Embryonic facial prominence (tissue), 1 donor: Measurements from ENCODE around the gene SLC25A47.
"Not testable (repeated sequence)": the region's sequence is repeated elsewhere in the genome, so short reads cannot be mapped to it uniquely, and the experiment has no call there.

ENCODE experiments used
- DNase-seq: peaks from one replicate; pipeline ENCODE4 v3.0.0-alpha.2; 2016; ENCODE audit errors: extremely low spot score

The SLC25A47 gene

DNA sequence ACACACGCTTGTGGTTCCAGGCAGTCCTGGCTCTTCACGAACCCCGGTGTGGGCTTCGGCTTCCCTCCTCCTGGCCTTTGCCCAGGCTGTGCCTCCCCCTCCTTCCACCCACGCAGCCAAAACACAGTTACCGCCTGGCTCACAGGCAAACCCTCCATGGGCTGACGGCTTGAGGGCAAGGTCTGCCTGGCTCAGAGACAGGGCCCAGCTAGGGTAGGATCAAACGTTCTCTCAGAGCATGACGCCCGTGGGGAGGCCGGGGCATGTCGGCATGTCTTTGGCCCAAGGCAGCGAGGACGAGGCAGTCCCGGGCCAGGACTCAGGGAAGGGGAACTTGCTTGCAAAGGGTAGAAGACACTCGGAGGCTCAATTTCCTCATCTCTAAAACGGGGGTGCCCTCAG lies 2.1 kb downstream of the SLC25A47 start:
- DNase-seq, result no peak

DNA sequence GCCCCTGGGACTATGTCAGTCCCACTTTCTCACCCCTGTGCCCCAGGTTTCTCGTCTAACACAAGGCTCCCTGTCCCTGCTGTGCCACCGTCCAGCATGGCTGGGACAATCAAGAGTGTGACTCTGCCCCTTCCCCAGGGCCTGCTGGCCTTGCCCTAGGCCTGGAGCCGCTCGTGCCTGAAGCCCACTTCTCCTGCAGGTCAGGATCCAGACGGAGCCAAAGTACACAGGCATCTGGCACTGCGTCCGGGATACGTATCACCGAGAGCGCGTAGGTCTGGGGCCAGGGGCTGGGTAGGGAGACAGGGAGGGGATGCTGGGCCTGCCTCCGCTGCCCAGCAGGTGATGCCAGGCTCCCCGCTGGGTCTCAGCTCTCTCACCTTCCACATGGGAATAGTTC lies 2.8 kb downstream of the SLC25A47 start:
- no peak for DNase-seq

DNA sequence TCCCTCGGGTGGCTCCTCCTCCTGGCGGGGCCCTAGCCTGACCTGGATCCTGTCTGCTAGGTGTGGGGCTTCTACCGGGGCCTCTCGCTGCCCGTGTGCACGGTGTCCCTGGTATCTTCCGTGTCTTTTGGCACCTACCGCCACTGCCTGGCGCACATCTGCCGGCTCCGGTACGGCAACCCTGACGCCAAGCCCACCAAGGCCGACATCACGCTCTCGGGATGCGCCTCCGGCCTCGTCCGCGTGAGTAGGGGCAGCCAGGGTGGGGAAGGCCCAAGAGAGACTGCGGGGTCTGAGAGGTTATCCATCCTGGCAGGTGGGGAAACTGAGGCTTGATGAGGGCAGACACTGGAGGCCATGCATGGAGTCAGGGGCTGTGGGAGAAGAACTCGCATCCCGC lies 4.0 kb downstream of the SLC25A47 start:
- DNase-seq, result no peak

DNA sequence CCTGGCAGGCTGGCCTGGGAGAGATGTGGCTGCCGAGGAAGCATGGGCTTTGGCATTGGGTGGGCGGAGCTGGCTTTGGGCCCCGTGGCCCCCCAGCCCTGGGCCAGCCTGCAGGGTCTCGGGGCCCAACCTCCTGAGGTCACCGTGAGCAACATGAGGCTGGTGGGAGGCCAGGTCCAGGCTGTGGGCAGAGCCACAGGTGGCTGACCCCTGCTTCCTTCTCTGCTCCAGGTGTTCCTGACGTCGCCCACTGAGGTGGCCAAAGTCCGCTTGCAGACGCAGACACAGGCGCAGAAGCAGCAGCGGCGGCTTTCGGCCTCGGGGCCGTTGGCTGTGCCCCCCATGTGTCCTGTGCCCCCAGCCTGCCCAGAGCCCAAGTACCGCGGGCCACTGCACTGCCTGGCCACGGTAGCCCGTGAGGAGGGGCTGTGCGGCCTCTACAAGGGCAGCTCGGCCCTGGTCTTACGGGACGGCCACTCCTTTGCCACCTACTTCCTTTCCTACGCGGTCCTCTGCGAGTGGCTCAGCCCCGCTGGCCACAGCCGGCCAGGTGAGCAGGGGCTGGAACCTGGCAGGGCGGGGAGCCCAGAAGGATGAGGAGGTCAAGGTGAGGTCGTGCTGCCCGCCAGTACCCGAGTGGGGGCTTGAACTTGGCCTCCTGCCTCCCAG lies 5.5 kb downstream of the SLC25A47 start:
- DNase-seq, result no peak

DNA sequence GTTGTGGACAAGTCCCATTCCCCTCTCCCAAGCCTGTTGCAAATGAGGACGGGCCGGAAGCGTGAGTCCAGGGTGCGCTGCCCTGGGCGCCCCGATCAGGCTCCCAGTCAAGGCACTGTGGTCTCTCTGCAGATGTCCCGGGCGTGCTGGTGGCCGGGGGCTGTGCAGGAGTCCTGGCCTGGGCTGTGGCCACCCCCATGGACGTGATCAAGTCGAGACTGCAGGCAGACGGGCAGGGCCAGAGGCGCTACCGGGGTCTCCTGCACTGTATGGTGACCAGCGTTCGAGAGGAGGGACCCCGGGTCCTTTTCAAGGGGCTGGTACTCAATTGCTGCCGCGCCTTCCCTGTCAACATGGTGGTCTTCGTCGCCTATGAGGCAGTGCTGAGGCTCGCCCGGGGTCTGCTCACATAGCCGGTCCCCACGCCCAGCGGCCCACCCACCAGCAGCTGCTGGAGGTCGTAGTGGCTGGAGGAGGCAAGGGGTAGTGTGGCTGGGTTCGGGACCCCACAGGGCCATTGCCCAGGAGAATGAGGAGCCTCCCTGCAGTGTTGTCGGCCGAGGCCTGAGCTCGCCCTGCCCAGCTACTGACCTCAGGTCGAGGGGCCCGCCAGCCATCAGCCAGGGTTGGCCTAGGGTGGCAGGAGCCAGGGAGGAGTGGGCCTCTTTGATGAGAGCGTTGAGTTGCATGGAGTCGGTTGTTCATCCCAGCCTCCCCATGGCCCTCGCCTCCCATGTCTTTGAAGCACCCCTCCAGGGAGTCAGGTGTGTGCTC lies 6.3 kb downstream of the SLC25A47 start:
- no peak for DNase-seq

DNA sequence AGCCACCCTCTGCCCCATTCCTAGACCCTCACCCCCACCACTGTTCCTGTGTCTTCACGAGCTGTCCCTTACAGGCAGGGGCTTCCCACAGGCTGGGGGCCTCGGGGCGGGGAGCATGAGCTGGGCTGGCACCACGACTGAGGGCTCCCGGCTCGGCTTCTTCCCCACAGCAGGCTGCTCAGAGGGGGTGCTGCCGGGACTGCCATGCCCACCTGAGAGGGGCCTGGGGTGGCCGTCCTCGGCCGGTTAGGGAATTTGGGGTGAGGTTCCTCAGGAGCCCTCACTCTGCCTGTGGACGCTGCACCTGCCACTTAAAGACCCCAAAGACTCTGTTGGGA lies 6.8 kb downstream of the SLC25A47 start:
- no peak for DNase-seq

DNA sequence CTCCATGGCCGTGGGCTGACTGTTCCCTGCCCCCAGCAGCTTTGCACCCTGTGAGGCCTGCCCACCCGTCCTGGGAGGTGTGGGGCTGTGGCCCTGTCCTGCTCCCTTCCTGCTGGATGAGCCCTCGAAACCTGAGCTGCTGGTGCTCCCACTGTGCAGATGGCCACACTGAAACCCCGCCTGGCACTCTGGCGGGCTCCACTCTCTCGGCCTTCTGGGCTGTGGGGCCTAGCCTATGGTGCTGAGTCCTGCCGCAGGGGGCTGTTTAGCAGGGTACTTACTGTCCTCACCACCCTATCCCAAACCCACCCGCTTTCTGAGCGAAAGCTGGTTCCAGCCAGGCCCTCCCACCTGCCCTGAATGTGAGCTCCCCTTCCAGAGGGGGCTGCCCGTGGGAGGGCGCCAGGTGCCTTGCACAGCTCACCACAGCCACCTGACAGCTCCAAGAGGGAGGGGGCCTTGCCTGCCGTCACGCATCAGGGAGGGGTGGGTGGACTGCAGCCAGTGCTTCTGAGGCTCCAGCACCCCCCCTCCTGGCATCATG lies 7.3 kb downstream of the SLC25A47 start:
- no peak for DNase-seq

DNA sequence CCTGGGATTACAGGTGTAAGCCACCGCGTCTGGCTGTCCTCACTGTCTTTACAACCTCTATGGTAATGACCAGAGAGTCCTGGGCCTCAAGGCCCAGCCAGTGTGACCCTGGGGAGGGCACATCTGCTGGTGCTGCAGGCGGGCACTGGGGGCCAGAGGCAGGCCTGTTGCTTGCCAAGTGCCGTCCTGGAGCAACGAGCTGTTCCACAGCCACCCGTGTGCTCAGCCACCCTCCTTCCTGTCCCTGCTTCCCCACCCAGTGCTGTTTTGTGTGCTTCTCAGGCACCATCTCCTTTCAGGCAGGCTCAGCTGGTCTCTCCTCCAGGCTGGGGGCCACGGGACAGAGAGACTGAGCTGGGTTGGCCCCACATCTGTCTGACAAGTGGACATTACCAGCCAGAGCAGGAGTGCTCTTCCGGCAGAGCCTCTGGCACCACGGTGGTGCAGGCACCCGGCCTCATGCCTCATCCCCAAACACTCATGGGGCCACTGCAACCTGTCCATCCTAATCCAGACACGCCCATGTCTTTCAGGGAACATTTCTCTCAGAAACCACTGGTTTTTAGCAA lies 9.0 kb downstream of the SLC25A47 start:
- DNase-seq, result no peak

DNA sequence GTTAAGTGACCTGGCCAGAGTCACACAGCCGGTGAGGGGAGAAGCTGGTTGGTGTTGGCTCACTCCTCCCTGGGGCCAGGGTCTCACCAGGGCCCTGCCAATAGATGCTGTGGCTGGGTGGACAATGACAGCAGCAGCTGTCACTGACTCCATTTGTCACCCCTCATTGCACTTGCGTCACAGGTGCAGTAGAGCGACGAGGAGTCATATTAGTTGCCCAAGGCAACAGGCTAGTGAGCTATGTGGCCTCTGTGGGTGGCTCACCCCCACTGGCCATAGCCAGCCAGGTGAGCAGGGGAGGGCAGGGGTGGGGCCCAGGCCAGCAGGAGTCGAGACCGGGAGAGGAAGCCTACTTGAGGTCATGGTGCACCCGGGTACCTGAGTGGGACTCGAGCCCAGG lies 9.7 kb downstream of the SLC25A47 start:
- DNase-seq, result no peak

DNA sequence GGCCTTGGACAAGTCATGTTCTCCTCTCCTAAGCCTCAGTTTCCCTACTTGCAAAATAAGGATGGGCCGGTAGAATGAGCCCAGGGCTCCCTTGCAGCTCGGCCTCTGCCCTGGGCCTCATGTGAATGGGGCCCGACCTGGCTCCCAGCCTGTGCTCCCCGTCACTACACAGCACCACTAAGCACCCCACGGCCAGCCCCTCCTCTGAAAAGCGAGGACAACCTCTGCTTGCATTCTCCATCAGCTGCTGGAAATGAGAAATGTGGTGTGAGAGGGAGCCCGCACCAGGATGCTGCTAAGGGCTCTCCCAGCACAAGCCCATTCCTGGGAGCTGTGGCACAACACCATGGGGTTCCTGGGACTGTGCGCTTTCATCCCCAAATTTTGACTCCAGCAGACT lies 10.2 kb downstream of the SLC25A47 start:
- no peak for DNase-seq

DNA sequence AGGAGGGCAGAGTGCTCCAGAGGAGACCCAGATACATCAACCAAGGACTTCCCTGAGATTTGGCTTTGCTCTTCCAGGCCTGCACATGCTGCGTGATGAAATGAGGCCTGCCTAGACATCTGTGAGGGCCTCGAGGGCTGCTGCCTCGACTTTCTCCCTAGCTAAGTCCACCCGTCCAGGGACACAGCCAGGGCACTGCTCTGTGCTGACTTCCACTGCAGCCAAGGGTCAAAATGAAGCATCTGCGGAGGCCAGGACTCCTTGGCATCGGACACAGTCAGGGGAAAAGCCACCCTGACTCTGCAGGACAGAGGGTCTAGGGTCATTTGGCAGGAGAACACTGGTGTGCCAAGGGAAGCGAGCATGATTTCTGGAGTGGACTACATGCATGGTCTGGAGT lies 10.7 kb downstream of the SLC25A47 start:
- no peak for DNase-seq

DNA sequence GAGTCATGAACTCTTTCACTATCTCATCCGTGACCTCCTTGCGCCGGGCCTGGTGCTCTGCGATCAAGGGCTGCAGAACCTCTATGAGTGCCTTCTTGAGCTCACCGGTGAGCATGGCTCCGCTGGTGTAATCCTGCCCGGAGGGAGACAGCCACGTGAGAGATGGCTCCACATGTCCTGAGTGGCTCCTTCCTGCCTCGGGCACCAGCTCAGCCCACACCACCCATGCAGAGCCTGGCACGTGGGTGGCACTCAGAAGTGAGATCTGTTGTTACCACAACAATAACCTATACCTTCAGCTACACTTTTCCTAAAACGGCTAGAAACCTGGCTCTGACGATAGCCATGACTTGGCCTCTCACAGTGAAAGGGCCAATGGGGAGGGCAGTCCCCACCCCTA lies 11.8 kb downstream of the SLC25A47 start:
- DNase-seq, result no peak

DNA sequence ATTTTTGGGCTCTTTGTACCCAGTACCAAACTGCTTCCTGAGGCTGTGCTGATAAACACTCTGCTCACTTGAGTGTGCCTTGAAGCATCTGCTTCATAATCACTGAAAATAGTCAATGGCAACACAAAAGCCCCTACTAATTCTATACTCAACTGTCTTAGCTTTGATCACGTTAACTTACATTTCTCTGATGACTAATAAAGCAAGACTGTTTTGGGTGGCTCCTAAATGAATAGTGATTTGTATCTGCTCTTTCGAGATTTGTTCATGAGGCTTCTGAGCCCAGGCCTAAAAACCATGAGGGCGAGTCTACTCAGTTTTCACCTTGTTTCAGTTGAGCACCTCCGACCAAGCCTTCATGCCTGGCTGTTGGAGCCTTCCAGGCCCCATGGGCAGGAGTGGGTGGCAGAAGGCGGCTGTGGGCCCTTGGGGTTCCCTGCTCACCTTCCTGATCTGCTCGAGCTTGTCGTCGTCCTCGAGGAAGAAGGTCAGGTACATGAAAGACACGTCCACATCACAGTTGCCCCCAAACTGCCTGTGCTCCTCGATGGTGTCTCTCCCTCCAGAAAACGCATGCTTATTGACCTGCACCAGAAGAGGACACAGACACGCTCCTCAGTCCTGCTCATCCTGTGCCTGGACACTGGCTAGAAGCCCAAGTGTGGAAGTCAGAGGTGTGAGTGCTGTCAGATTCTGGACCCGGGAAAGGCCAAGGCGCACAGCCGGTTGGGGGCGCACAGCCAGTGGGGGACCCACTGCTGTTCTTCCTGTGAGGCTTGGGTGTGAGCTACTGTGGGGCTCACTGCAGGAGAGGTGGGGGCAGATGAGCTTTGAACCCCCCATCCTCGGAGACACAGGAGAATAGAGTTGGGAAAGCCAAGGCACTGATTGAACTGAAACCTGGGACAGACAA lies 13.7 kb downstream of the SLC25A47 start:
- DNase-seq, result no peak

DNA sequence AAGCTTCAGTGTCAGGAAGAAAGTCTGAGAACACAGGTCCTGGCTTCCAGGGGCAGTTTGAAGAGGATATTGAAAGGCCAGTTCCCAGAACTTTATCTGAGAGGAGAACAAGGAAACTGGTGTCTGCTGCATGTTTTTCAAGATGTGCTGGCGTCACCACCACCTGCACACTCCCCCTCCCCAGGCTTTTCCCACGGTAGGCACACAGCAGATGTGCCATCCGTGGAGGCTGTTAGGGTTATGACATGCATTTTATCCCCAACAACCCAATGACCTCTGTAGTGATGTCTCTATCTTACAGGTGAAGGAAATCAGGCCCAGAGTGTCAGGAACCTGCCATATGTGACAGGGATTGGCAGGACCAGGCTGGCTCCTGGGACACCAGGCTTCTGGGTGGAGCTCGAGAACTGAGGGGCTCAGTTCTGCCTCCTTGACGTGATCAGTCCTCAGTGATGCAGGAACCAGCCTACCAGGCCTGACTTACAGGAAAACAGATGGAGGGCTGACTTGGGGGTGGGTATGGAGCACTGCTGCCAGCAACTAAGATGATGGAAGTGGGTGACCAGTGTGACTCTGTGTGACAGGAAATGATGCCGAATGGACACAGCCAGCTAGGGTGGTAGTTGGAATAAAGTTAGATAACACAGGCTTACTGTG lies 16.8 kb downstream of the SLC25A47 start:
- no peak for DNase-seq

DNA sequence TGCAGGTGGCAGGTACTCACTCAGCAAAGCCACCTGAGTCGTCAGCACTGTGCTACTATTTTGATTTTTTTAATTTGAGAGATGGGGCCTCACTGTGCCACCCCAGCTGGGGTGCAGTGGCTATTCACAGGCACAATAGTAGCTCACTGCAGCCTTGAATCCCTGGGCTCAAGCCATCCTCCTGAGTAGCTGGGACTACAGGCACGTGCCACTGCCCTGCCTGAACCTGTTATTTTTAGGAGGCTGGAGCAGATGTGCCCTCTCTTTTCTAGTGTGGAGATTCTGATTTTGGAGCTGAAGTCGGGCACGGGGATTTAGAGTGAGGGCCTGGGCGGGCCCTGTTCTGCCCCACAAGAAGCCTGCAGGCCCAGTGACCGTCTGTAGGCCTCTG lies 17.3 kb downstream of the SLC25A47 start:
- DNase-seq, result no peak

DNA sequence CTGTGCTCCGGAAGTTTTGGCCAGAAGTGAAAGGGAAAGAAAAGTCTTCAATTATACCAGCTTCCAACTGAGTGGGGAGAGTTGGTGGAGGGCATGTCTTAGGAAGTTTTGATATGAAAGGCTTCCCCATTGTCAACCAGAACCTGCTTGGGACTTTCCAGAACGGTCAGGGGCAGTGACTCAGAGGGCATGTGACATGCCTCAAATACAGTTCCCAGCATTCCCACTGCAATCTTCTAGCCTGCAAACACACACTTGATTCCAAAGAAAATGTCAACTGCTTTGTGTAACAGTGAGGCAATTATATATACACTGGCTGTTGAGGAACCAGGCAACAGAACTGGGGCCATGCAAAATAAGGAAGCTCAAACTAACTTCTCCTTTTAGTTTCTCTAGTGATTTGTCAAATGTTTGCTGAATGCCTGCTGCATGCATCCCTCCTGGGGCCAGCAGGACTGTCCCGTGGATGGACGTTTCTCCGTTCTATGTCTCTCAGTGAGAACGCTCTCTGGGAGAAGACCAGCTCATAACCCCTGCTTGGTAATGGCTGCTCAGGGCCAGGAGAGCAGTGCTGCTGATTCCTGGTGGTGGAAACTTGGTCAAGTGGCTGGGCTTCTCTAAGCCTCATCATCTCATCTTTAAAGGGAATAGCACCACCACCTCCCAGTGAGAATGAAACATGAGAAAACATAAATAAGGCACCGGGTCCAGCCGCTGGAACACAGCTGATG lies 18.3 kb downstream of the SLC25A47 start:
- no peak for DNase-seq

DNA sequence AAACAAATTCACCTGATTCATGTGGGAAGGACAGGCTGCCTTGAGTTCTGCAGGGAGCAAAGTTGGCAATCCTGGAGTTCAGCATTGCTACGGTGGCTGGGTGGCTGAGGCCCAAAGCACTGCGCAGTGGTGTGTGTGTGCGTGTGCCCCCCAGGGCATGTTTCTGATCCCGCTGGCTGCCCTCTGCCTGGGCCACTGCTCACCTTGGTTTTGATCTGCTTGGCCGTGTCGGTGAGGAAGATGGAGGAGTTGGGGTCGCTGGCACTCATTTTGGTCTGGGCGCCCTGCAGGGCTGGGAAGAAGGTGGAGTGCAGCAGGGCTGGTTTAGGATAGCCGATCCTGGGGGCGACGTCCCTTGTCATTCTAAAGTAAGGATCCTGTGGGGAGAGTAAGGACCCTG lies 19.1 kb downstream of the SLC25A47 start:
- no peak for DNase-seq

DNA sequence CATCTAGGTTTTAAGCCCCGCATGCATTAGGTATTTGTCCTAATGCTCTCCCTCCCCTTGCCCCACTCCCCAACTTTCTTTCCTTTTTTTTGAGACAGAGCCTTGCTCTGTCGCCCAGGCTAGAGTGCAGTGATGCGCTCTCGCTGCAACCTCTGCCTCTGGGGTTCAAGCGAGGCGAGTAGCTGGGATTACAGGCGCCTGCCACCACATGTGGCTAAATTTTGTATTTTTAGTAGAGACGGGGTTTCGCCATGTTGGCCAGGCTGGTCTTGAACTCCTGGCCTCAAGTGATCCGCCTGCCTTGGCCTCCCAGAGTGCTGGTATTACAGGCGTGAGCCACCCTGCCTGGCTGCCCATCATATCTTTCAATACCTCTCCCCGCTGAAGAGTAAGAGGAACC lies 19.7 kb downstream of the SLC25A47 start:
- not testable (repeated sequence) for DNase-seq

DNA sequence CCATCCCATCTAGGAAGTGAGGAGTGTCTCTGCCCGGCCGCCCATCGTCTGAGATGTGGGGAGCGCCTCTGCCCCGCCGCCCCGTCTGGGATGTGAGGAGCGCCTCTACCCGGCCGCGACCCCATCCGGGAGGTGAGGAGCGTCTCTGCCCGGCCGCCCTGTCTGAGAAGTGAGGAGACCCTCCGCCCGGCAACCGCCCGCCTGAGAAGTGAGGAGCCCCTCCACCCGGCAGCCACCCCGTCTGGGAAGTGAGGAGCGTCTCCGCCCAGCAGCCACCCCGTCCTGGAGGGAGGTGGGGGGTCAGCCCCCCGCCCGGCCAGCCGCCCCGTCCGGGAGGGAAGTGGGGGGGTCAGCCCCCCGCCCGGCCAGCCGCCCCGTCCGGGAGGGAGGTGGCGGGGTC lies 21.5 kb downstream of the SLC25A47 start:
- not testable (repeated sequence) for DNase-seq

DNA sequence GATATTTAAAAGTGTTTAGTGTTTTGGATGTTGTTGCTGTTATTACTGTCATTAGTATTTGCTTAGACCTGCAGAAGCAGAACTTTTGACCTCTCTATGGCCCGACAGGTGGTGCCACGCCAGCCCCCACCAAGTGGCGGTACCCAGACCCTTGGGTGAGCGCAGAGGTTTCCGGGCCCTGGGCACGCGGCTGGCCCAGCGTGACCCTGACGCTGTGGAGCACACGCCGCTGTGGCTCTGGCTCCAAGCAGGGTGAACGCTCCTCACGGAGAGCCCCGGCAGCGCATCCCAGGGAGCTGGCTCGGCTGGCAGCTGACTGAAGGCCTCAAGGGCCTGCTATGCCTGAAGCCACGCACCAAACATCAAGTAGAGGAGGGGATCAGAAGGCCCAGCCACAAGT lies 22.6 kb downstream of the SLC25A47 start:
- DNase-seq, result no peak
